ENCODE data around the gene MGLL. TPM values are rescaled to one million over a fixed set of nuclear protein-coding genes. Genes with fewer than 3 reads are reported as not detected.

Gene MGLL
- total RNA-seq, 1 experiment from 2014 or later = 6.8 TPM

- no peaks in the 10 kb centered on the region for H4K20me1 ChIP-seq (ENCODE audit: insufficient read depth)
- no peak overlapping the region for H3K9ac ChIP-seq (ENCODE audit: low read length)
- DNase-seq (ENCODE audit: low read depth, low spot score) (no peak), ATAC-seq (no peak)
- H3K27me3 ChIP-seq (ENCODE audit: insufficient read depth, low read length) = no peaks in the 10 kb centered on the region
- no peaks in the 10 kb centered on the region for H3K79me2 ChIP-seq (ENCODE audit: insufficient read depth, low read length)
- ChIA-PET RAD21 (ENCODE audit: low non-redundant PET in 1 of 2, low total read pairs in 2 of 2, uncharacterized antibody in 2 of 2, unreplicated experiment in 2 of 2) (no interaction called here), POLR2A (no interaction called here), CTCF (no interaction called here)
- no peaks in the 10 kb centered on the region for H3K36me3 ChIP-seq (ENCODE audit: control insufficient read depth in 1 of 2, insufficient read depth in 2 of 2, low read length in 2 of 2)
- H3K4me3 ChIP-seq (replicated peaks in 1 of 2; ENCODE audit: low read depth in 1 of 2, low read length in 2 of 2) = no peak overlapping the region
- H3K27ac ChIP-seq (ENCODE audit: low read depth, low read length) = no peak overlapping the region
- no peak overlapping the region for H3K4me2 ChIP-seq (ENCODE audit: low read length)
- no TSS peak for BruUV-seq (replicated peaks)
- no peak overlapping the region for H2AFZ ChIP-seq (ENCODE audit: low read depth, low read length, poor library complexity, severe bottlenecking)
- peaks cover 0 to 16% of the 10 kb centered on the region in 2 experiments; a peak in 2 of 4 replicates for H3K4me1 ChIP-seq (ENCODE audit: control insufficient read depth in 1 of 2, insufficient read depth in 2 of 2, low read length in 2 of 2)
- intact Hi-C loops (cut with micrococcal nuclease) = loop anchor here (5.0 kb wide), 1 partner anchor 378 kb away; no protein-coding TSS in a partner anchor
- no peaks in the 10 kb centered on the region for H3K9me3 ChIP-seq (ENCODE audit: control insufficient read depth in 1 of 2, insufficient read depth in 1 of 2, low read depth in 1 of 2, low read length in 2 of 2)
- H3K9me2 ChIP-seq (ENCODE audit: insufficient read depth) = no peaks in the 10 kb centered on the region
- TF ChIP-seq TCF7L2 (IDR thresholded peaks at IDR 0.05; ENCODE audit: borderline replicate concordance, extremely low read depth, insufficient read depth, insufficient read length) = no peak
- no peak for TF ChIP-seq SIN3A (IDR thresholded peaks at IDR 0.05; ENCODE audit: low read depth)
- no peak for TF ChIP-seq CTCF (IDR thresholded peaks at IDR 0.05 in 2 of 3, conservative IDR thresholded peaks at IDR 0.05 in 1 of 3; ENCODE audit: borderline replicate concordance in 1 of 3, insufficient read depth in 1 of 3, low read depth in 2 of 3, low read length in 2 of 3)
- TF ChIP-seq POLR2AphosphoS5 (IDR thresholded peaks at IDR 0.05; ENCODE audit: low read depth, low read length) = no peak
- TF ChIP-seq MAX (IDR thresholded peaks at IDR 0.05) = no peak
- TF ChIP-seq ZNF274 (IDR thresholded peaks at IDR 0.05; ENCODE audit: low read depth, low read length) = no peak
- TF ChIP-seq CBX3 (IDR thresholded peaks at IDR 0.05; ENCODE audit: low read depth) = no peak
- no peak for TF ChIP-seq EZH2phosphoT487 (IDR thresholded peaks at IDR 0.05; ENCODE audit: borderline replicate concordance)
- no peak for TF ChIP-seq ATF3 (IDR thresholded peaks at IDR 0.05)
Measured at GRCh38 chr3:127753898-127754410, 68.4 kb downstream of the MGLL start.
